Neutrophil (primary cell): Measurements from ENCODE around the gene ANO8.

ENCODE experiments used
- H3K27ac ChIP-seq: fragments of 200-600 bp; sonication (generic); 2 replicates; pipeline ENCODE4 v1.5.1; 2016; ENCODE audit warnings: mild to moderate bottlenecking, moderate library complexity
- H3K27me3 ChIP-seq: fragments of 200-600 bp; sonication (generic); 2 replicates; pipeline ENCODE4 v1.6.0; 2016; ENCODE audit warnings: mild to moderate bottlenecking
- H3K36me3 ChIP-seq: fragments of 200-600 bp; sonication (generic); 2 replicates; pipeline ENCODE4 v1.5.1; 2017
- H3K4me1 ChIP-seq, 2 experiments: fragments of 200-600 bp in 1 of 2; sonication (generic) in 1 of 2; 1 replicate in 1 of 2; 2 replicates in 1 of 2; pipeline versions ENCODE4 v1.5.1 to v1.6.1; 2013 to 2016; ENCODE audit warnings: low read depth in 1 of 2, low read length in 1 of 2, mild to moderate bottlenecking in 1 of 2, moderate library complexity in 1 of 2; ENCODE audit not compliant: control insufficient read depth in 1 of 2, insufficient read depth in 1 of 2
- H3K4me3 ChIP-seq, 2 experiments: fragments of 200-600 bp in 1 of 2; sonication (generic) in 1 of 2; 1 replicate in 1 of 2; 2 replicates in 1 of 2; pipeline ENCODE4 v1.5.1; 2013 to 2016; ENCODE audit warnings: low read depth in 1 of 2, low read length in 1 of 2, mild to moderate bottlenecking in 1 of 2, moderate library complexity in 1 of 2
- H3K9me3 ChIP-seq: fragments of 200-600 bp; sonication (generic); 2 replicates; pipeline ENCODE4 v1.5.1; 2016
- CTCF ChIP-seq: fragments of 200-600 bp; sonication (generic); IDR thresholded peaks from 2 replicates; pipeline ENCODE4 v1.5.1; 2016; ENCODE audit warnings: antibody characterized with exemption

ANO8 gene

GRCh38 chr19:17337675-17338432 lies 3.2 kb upstream of the ANO8 start:
- peaks cover 39 to 44% of the 10 kb centered on the region in 2 experiments for H3K4me1 ChIP-seq
- peaks cover 31% of the 10 kb centered on the region for H3K27me3 ChIP-seq
- TF ChIP-seq CTCF: no peak
- H3K36me3 ChIP-seq: no peaks in the 10 kb centered on the region
- H3K9me3 ChIP-seq: no peaks in the 10 kb centered on the region
- H3K27ac ChIP-seq: no peak overlapping the region
- peak overlapping the region; percentile 65 to 71 for H3K4me3 ChIP-seq

- TF ChIP-seq CTCF: no peak
- Histone ChIP-seq H3K27ac (peak within 1 kb of the TSS; percentile 59), H3K4me1 (peaks cover 39 to 44% of the 10 kb centered on the region in 2 experiments), H3K4me3 (peak within 1 kb of the TSS; percentile 65 to 71), H3K9me3 (no peaks in the 10 kb centered on the region), H3K36me3 (no peaks in the 10 kb centered on the region), H3K27me3 (peaks cover 39% of the 10 kb centered on the region)
Observed at GRCh38 chr19:17336872-17337674, 2.4 kb upstream of the ANO8 start, which contains the start of gene GTPBP3. GTPBP3 (plus strand) TSS chr19:17337553; CDS start chr19:17337612, 59 bp downstream.

- no peak for TF ChIP-seq CTCF
- peaks cover 39 to 44% of the 10 kb centered on the region in 2 experiments for H3K4me1 ChIP-seq
- H3K4me3 ChIP-seq: no peak overlapping the region
Observed at GRCh38 chr19:17335575-17335974, 920 bp upstream of the ANO8 start.

DNA sequence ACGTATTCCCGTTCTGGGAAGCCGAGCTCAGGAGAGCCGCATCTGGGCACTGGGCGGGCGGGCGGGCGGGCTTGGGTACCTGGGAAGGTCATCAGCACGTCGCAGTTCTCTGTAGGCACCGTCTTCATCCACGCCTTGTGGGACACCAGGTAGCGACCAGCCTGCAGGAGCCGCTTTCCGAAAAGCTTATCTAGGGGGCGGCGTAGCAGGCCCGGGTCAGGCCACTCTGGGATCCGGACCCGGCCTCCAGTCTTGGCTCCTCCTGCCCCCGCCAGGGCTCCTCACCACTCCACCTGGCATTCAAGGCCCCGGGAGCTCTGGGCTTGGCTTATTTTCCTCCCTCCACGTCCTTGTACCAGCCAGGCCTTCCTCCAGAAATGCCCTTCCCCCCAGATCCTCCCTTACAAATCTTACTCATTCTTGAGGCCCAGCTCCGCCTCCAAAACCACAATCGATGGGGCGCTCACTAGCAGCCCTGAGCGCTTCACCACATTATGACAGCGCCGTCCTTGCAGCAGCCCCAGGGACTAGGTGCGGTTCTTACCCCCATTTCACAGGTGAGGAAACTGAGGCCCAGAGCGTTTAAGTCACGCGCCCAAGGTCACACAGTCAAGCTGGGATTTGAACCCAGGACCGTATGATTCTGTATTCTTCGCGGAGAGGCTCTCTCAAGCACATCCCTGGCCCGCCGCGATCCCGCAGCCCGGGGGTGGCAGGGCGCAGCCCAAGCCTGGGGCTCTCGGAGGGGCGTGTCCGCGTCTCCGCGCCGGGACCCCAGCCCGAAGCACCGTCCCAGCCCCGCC lies 843 bp downstream of the ANO8 start:
- Histone ChIP-seq H3K27me3 (peaks cover 69% of the 10 kb centered on the region), H3K27ac (no peak overlapping the region), H3K9me3 (no peaks in the 10 kb centered on the region), H3K36me3 (no peaks in the 10 kb centered on the region), H3K4me1 (peaks cover 47 to 51% of the 10 kb centered on the region in 2 experiments), H3K4me3 (peak overlapping the region; percentile 63 to 70)
- no peak for TF ChIP-seq CTCF

More at GRCh38 chr19:17335575-17335974, 920 bp upstream of the ANO8 start:
- Histone ChIP-seq H3K9me3 (no peaks in the 10 kb centered on the region), H3K36me3 (no peaks in the 10 kb centered on the region), H3K27ac (no peak overlapping the region), H3K27me3 (peaks cover 51% of the 10 kb centered on the region)
